NCI-H82 treated with DMSO at 0.1 percent for 48 hours (cell line): ENCODE results near the gene TCEANC2.
"Not testable (repeated sequence)": the region's sequence is repeated elsewhere in the genome, so short reads cannot be mapped to it uniquely, and the experiment has no call there.

Experiments
- DNase-seq: peaks from one replicate; lab custom pipeline; 2025; ENCODE audit not compliant: unreplicated experiment; lab: John Stamatoyannopoulos, UW

TCEANC2 gene

GRCh38 chr1:54024811-54025210 lies 28.6 kb upstream of the TCEANC2 start:
- DNase-seq: not testable (repeated sequence)

- DNase-seq: no peak
Observed at GRCh38 chr1:54027848-54028247, 25.6 kb upstream of the TCEANC2 start.

GRCh38 chr1:54028306-54029251 lies 24.8 kb upstream of the TCEANC2 start:
- no peak for DNase-seq

- DNase-seq: no peak
Observed at GRCh38 chr1:54037476-54037875, 15.9 kb upstream of the TCEANC2 start.

- no peak for DNase-seq
Observed at GRCh38 chr1:54041806-54042205, 11.6 kb upstream of the TCEANC2 start.

GRCh38 chr1:54045496-54045895 lies 7.9 kb upstream of the TCEANC2 start:
- no peak for DNase-seq

GRCh38 chr1:54046671-54047383 lies 6.6 kb upstream of the TCEANC2 start:
- no peak for DNase-seq

GRCh38 chr1:54047384-54048305 lies 5.8 kb upstream of the TCEANC2 start:
- no peak for DNase-seq

- not testable (repeated sequence) for DNase-seq
Observed at GRCh38 chr1:54050435-54050834, 3.0 kb upstream of the TCEANC2 start.

GRCh38 chr1:54051933-54052430 lies 1.4 kb upstream of the TCEANC2 start:
- DNase-seq: no peak

- no peak for DNase-seq
Observed at GRCh38 chr1:54052431-54052933, 926 bp upstream of the TCEANC2 start.

- peak; percentile 68 for DNase-seq
Observed at GRCh38 chr1:54053745-54054437, 483 bp downstream of the TCEANC2 start.

GRCh38 chr1:54054438-54054749 lies 986 bp downstream of the TCEANC2 start:
- no peak for DNase-seq

GRCh38 chr1:54064299-54064698 lies 10.9 kb downstream of the TCEANC2 start:
- no peak for DNase-seq

GRCh38 chr1:54069791-54070170 lies 16.4 kb downstream of the TCEANC2 start:
- DNase-seq: peak; percentile 95

- DNase-seq: peak; percentile 95
Observed at GRCh38 chr1:54070171-54070837, 16.9 kb downstream of the TCEANC2 start.

GRCh38 chr1:54077359-54077758 lies 24.0 kb downstream of the TCEANC2 start:
- DNase-seq: no peak

GRCh38 chr1:54080598-54081049 lies 27.2 kb downstream of the TCEANC2 start:
- no peak for DNase-seq
